Caco-2 (cell line): ENCODE results near the gene LTBP2. TPM values are rescaled to one million over a fixed set of nuclear protein-coding genes. Genes with fewer than 3 reads are reported as not detected.

Experiments
- BruUV-seq: library from RNA; stranded (reverse); fragments of 400-500 nt; replicated peaks from 2 replicates; lab custom pipeline; 2021; lab: Mats Ljungman, UMichigan
- CTCF ChIA-PET: fragments of 300-600 bp; sonication (Branson Sonifier 250); formaldehyde crosslinking; loops from one replicate; lab custom pipeline; 2022; ENCODE audit warnings: antibody characterized with exemption; lab: Charles Lee
- POLR2A ChIA-PET: fragments of 300-600 bp; sonication (Branson Sonifier 250); formaldehyde crosslinking; loops from one replicate; lab custom pipeline; 2022; ENCODE audit warnings: antibody characterized with exemption; lab: Charles Lee
- DNase-seq, 2 experiments: peaks; one replicate each; pipeline versions ENCODE4 v3.0.0 to v3.0.0-alpha.2; 2020 to 2022
- H3K27me3 ChIP-seq: replicated peaks from 2 replicates; pipeline ENCODE4 v1.6.0; 2011; ENCODE audit warnings: low read length; ENCODE audit not compliant: control insufficient read depth, insufficient read depth
- H3K36me3 ChIP-seq: 2 replicates; pipeline ENCODE4 v1.5.1; 2011; ENCODE audit warnings: low read length; ENCODE audit not compliant: control insufficient read depth, insufficient read depth
- H3K4me1 ChIP-seq: fragments of 250-450 bp; sonication (Bioruptor Pico); 2 replicates; pipeline ENCODE4 v1.5.1; 2020; ENCODE audit warnings: mild to moderate bottlenecking
- H3K4me3 ChIP-seq: 2 replicates; pipeline ENCODE4 v1.5.1; 2011; ENCODE audit warnings: low read depth, mild to moderate bottlenecking, control low read depth, low read length
- H3K9me3 ChIP-seq: fragments of 250-450 bp; sonication (Bioruptor Pico); 2 replicates; pipeline ENCODE4 v1.5.1; 2020; ENCODE audit warnings: mild to moderate bottlenecking, moderate library complexity
- H3K27ac Mint-ChIP-seq: one replicate; pipeline ENCODE4 v1.8.0; 2022; ENCODE audit warnings: mixed read lengths; ENCODE audit not compliant: unreplicated experiment
- H3K27me3 Mint-ChIP-seq: one replicate; pipeline ENCODE4 v1.8.0; 2022; ENCODE audit warnings: mixed read lengths; ENCODE audit not compliant: insufficient read depth, unreplicated experiment
- H3K36me3 Mint-ChIP-seq: one replicate; pipeline ENCODE4 v1.8.0; 2022; ENCODE audit warnings: mild to moderate bottlenecking, mixed read lengths; ENCODE audit not compliant: insufficient read depth, unreplicated experiment
- H3K4me1 Mint-ChIP-seq: one replicate; pipeline ENCODE4 v1.8.0; 2022; ENCODE audit warnings: low read depth, mixed read lengths; ENCODE audit not compliant: unreplicated experiment
- H3K4me3 Mint-ChIP-seq: one replicate; pipeline ENCODE4 v1.8.0; 2022; ENCODE audit warnings: mild to moderate bottlenecking, moderate library complexity, mixed read lengths; ENCODE audit not compliant: unreplicated experiment
- H3K9me3 Mint-ChIP-seq: one replicate; pipeline ENCODE4 v1.8.0; 2022; ENCODE audit warnings: mixed read lengths; ENCODE audit not compliant: unreplicated experiment
- intact Hi-C: fragments of 100-400 bp; cut with micrococcal nuclease; formaldehyde crosslinking; loops from one replicate; pipeline ENCODE4 v1.10.0; 2022; ENCODE audit not compliant: unreplicated experiment
- total RNA-seq: library from RNA; stranded (reverse); gene quantifications from 2 replicates; pipeline ENCODE4 v1.2.3, GENCODE V29; 2022
- TF ChIP-seq, protein P1 (sequence below), 2 experiments: fragments of 200-600 bp in 1 of 2; IDR thresholded peaks; 1 replicate in 1 of 2; 2 replicates in 1 of 2; pipeline versions ENCODE4 v1.5.1 to v1.8.0; 2011 to 2022; ENCODE audit warnings: antibody characterized with exemption in 1 of 2, control low read depth in 1 of 2, inconsistent platforms in 1 of 2, low read depth in 1 of 2, low read length in 1 of 2, mild to moderate bottlenecking in 1 of 2, moderate library complexity in 1 of 2; ENCODE audit not compliant: insufficient read depth in 1 of 2, severe bottlenecking in 1 of 2, unreplicated experiment in 1 of 2

Gene LTBP2
- total RNA-seq, 1 experiment from 2014 or later, result 0.86 TPM

DNA sequence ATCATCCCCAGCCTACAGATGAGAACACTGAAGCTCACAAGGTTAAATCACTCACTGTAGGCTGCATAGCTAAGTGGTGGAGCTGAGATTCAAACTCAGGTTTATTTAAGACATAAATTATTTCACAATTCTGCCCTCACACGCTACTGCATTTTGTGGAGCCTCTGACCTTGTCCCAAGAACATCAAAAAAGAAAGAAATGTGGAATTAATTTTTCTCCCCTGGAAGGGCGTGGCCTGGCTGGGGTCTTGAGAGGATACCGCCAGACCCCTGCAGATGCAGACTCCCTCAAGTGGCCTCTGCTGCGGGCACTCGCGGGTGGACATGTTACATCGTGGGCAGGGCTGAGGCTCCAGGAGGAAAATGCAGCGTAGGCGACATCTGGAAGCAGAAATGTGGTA, 40.6 kb downstream of the LTBP2 start:
- Mint-ChIP-seq H3K36me3 (no peaks in the 10 kb centered on the region), H3K27ac (no peak overlapping the region), H3K27me3 (no peaks in the 10 kb centered on the region), H3K4me3 (no peak overlapping the region), H3K9me3 (no peaks in the 10 kb centered on the region), H3K4me1 (no peaks in the 10 kb centered on the region)
- no peaks in the 10 kb centered on the region for H3K27me3 ChIP-seq
- no peak overlapping the region for H3K4me3 ChIP-seq
- BruUV-seq, result no TSS peak
- DNase-seq, result no peak
- TF ChIP-seq, protein P1, sequence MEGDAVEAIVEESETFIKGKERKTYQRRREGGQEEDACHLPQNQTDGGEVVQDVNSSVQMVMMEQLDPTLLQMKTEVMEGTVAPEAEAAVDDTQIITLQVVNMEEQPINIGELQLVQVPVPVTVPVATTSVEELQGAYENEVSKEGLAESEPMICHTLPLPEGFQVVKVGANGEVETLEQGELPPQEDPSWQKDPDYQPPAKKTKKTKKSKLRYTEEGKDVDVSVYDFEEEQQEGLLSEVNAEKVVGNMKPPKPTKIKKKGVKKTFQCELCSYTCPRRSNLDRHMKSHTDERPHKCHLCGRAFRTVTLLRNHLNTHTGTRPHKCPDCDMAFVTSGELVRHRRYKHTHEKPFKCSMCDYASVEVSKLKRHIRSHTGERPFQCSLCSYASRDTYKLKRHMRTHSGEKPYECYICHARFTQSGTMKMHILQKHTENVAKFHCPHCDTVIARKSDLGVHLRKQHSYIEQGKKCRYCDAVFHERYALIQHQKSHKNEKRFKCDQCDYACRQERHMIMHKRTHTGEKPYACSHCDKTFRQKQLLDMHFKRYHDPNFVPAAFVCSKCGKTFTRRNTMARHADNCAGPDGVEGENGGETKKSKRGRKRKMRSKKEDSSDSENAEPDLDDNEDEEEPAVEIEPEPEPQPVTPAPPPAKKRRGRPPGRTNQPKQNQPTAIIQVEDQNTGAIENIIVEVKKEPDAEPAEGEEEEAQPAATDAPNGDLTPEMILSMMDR (IDR thresholded peaks at IDR 0.05; ENCODE audit: insufficient read depth in 1 of 2, low read depth in 1 of 2, low read length in 1 of 2, severe bottlenecking in 1 of 2, unreplicated experiment in 1 of 2), result no peak
- POLR2A ChIA-PET, result no interaction called here
- intact Hi-C loops, result no loop called here
- H3K36me3 ChIP-seq, result no peaks in the 10 kb centered on the region
- peaks cover 8% of the 10 kb centered on the region; the same call in 1 of the 2 replicates for H3K4me1 ChIP-seq
- no peaks in the 10 kb centered on the region for H3K9me3 ChIP-seq
- CTCF ChIA-PET, result no interaction called here

DNA sequence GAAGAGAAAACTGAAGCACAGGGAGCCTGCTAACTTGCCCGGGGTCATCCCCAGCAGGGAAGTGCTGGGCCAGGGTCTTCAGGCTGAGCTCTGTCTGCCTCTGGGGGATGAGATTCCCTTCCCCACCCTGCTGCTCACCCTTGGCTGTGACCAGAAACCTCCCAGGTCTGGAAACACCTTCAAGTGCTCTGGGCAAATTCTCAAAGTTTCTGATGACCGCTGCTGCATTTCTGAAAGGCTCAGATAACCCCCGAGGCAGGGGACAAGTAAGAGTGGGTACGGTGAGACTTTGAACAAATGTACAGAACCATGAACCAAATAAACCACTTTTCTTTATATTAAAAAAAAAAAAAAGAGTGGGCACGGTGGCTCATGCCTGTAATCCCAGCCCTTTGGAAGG, 41.3 kb downstream of the LTBP2 start:
- intact Hi-C loops, result no loop called here
- Histone ChIP-seq H3K4me3 (no peak overlapping the region), H3K36me3 (no peaks in the 10 kb centered on the region), H3K27me3 (no peaks in the 10 kb centered on the region), H3K4me1 (peaks cover 8% of the 10 kb centered on the region; the same call in 1 of the 2 replicates), H3K9me3 (no peaks in the 10 kb centered on the region)
- DNase-seq, result no peak
- ChIA-PET CTCF (no interaction called here), POLR2A (no interaction called here)
- no peak overlapping the region for H3K4me3 Mint-ChIP-seq
- H3K27me3 Mint-ChIP-seq, result no peaks in the 10 kb centered on the region
- TF ChIP-seq, protein P1 (IDR thresholded peaks at IDR 0.05; ENCODE audit: insufficient read depth in 1 of 2, low read depth in 1 of 2, low read length in 1 of 2, severe bottlenecking in 1 of 2, unreplicated experiment in 1 of 2), result no peak
- no TSS peak for BruUV-seq
- H3K4me1 Mint-ChIP-seq, result no peaks in the 10 kb centered on the region
- H3K9me3 Mint-ChIP-seq, result no peaks in the 10 kb centered on the region
- no peak overlapping the region for H3K27ac Mint-ChIP-seq
- no peaks in the 10 kb centered on the region for H3K36me3 Mint-ChIP-seq

DNA sequence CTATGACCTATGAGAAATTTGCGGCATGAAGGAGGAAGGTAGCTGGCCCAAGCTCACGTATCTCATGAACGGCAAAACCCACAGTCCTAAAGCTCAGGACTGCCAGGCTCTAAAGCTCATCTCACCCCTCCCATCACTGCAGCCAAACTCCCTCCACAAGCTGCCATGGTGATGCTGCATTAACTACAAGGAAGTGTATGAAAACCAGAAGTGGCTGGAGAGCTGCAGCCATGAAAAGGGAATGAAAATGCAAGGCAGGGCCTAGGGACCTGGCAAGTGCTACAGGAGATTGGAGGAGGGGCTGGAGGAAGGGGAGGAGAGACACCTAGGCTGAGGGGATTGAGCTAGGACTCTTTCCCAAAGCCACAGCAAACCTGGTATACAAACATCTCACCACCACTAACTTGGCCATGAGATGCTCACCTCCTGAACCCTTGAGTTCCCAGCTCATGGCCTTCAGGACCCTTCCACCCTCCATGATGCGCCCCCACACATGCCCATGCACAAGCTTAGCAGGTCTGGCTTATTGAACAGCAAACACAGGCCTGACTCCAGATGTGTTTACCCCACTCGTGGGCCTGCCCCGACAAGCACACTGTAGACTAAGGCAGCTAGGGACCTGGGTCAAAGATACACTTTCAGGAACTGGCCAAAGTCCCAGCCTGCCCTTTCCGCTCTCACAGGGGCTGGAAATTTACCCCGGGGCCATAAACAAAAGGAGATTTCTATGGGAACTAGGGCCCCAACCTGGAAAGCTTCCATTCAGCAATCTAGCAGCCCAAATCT, 42.0 kb downstream of the LTBP2 start:
- H3K4me3 Mint-ChIP-seq, result no peak overlapping the region
- H3K27me3 Mint-ChIP-seq, result no peaks in the 10 kb centered on the region
- Histone ChIP-seq H3K4me1 (peaks cover 8% of the 10 kb centered on the region; the same call in 1 of the 2 replicates), H3K36me3 (no peaks in the 10 kb centered on the region), H3K9me3 (no peaks in the 10 kb centered on the region), H3K4me3 (no peak overlapping the region), H3K27me3 (no peaks in the 10 kb centered on the region)
- no peaks in the 10 kb centered on the region for H3K9me3 Mint-ChIP-seq
- peak in 1 of 2 experiments; percentile 18 for DNase-seq
- intact Hi-C loops, result no loop called here
- BruUV-seq, result no TSS peak
- no peaks in the 10 kb centered on the region for H3K36me3 Mint-ChIP-seq
- CTCF ChIA-PET, result no interaction called here
- H3K27ac Mint-ChIP-seq, result no peak overlapping the region
- TF ChIP-seq, protein P1 (IDR thresholded peaks at IDR 0.05; ENCODE audit: insufficient read depth in 1 of 2, low read depth in 1 of 2, low read length in 1 of 2, severe bottlenecking in 1 of 2, unreplicated experiment in 1 of 2), result no peak
- POLR2A ChIA-PET, result no interaction called here
- H3K4me1 Mint-ChIP-seq, result no peaks in the 10 kb centered on the region
